Measurements from ENCODE around the gene MCTS1.
A peak's percentile ranks its signal among the peaks of the same experiment; 100 is the strongest.
"Not testable (repeated sequence)": the region's sequence is repeated elsewhere in the genome, so short reads cannot be mapped to it uniquely, and the experiment has no call there.

Gene MCTS1

GRCh38 chrX:120629667-120630537, 26.0 kb downstream of the MCTS1 start, which contains the start of gene C1GALT1C1:
C1GALT1C1 (minus strand) TSS chrX:120630054; CDS start chrX:120627166, 2,888 bp downstream.
- DNase-seq: peak; percentile 14 to 93 (median 74)

DNA sequence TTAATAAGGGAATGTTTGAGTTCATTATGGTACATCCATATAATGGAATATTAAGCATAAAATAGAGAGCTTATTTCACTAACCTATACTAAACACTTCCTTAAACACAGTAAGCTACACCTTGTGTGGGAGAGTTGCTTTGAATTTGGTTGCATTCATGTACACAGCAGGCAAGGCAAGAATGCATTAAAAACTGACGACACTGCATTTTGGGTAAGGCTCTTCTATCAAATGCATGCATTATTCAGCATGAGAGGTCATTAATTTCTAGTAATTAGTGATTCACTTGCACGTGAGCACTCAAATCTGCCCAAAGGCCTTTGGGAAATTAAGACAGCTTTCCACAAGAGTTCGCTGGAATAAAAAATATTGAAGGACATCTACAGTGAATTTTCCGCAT, 34.7 kb downstream of the MCTS1 start:
- DNase-seq: no peak

- no peak for DNase-seq
Measured at GRCh38 chrX:120642871-120643270, 39.0 kb downstream of the MCTS1 start.

DNA sequence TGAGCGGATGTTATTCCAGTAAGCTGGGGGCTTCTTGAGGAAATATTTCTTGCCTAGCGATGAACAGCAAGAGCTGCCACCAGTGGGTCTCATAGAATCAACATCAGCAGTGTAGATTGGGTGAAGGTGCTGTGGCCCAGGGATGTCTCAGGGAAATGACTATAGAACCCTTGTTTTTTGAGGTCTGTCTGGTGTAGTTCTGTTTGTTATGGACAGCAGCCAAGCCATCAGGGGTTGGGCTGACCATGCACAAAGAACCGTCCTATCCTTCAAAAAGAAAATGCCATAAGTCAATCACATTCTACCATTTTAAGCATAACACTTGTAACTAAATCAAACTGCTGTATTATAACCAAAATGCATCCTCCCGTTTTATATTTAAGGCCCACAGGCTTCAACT, 43.2 kb downstream of the MCTS1 start:
- DNase-seq: no peak

- not testable (repeated sequence) for DNase-seq
Measured at GRCh38 chrX:120652256-120652655, 48.4 kb downstream of the MCTS1 start.

DNA sequence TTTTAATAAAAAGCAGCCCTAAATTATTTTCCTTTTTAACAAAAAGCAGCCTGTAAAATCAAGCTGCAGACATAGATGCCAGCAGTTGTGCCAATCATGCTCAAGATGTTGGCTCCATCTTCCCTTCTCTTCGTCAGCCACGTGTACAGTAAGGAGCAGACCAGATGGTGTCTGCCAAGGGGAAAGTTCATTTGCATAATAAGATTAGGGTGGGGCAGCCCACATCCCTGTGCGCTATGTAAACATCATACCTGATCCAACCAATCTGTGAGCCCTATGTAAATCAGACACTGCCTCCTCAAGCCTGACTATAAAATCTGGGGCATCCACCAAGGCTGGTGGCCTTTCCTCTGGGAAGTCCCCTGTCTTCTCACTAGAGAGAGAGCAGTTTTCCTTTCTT, 49.1 kb downstream of the MCTS1 start:
- no peak for DNase-seq

DNA sequence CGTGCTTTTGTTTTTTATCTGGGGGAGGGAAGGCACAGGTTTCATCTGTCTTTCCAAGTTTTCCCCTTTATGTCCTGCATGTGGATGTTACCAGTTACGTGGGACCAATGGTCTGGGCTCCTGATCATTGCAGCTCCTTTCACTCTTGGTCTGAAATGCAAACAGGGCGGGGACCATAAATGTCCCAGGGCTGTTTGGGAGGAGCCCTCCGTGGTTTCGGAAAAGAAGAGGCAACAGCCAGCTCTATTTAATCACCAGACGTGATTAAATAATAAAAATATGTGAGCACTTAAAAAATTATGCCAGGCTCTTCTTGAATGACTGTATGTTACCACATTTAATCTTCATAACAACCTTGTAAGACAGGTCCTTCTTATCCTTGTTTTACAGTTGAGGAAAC, 56.7 kb downstream of the MCTS1 start:
- DNase-seq: no peak
